Airway epithelial cell (primary cell): ENCODE results near the gene G6PC3. TPM values are rescaled to one million over a fixed set of nuclear protein-coding genes. Genes with fewer than 3 reads are reported as not detected.

ENCODE experiments used
- total RNA-seq: library from RNA; depleted of rRNA; stranded (reverse); fragments of >200 nt; gene quantifications from 2 replicates; pipeline ENCODE4 v1.2.3, GENCODE V29; 2015

Gene G6PC3, protein sequence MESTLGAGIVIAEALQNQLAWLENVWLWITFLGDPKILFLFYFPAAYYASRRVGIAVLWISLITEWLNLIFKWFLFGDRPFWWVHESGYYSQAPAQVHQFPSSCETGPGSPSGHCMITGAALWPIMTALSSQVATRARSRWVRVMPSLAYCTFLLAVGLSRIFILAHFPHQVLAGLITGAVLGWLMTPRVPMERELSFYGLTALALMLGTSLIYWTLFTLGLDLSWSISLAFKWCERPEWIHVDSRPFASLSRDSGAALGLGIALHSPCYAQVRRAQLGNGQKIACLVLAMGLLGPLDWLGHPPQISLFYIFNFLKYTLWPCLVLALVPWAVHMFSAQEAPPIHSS
- total RNA-seq: 35.4 and 50.6 TPM in 2 replicates

DNA sequence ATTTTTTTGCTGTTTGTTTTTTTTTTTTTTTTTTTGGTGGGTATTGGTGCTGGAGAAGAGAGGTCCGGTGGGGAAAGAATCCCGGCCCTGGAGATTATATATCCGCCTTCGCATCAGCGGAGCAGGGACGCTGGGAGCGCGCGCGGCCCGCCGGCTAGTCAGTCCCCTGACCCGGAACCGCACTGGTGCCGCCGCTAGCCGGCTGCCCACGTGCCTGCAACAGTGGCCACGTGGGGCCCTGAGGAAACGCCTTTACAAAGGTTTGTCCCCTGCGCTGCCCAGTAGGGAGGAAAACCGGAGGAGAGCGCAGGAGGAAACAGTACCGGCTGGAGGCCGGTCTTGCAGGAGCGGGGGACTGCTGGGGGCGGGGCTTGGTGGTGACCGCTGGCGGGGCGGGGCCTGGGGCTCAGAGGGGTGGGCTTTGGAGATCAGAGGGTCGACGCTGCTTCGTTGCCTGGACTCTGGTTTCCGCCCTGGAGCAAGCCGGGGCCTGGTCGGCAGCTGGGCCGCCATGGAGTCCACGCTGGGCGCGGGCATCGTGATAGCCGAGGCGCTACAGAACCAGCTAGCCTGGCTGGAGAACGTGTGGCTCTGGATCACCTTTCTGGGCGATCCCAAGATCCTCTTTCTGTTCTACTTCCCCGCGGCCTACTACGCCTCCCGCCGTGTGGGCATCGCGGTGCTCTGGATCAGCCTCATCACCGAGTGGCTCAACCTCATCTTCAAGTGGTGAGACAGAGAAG lies at the start of gene G6PC3:
G6PC3 (plus strand) TSS at position 281 of the 743 bp plus-strand sequence; CDS start at position 512, 231 bp downstream.

DNA sequence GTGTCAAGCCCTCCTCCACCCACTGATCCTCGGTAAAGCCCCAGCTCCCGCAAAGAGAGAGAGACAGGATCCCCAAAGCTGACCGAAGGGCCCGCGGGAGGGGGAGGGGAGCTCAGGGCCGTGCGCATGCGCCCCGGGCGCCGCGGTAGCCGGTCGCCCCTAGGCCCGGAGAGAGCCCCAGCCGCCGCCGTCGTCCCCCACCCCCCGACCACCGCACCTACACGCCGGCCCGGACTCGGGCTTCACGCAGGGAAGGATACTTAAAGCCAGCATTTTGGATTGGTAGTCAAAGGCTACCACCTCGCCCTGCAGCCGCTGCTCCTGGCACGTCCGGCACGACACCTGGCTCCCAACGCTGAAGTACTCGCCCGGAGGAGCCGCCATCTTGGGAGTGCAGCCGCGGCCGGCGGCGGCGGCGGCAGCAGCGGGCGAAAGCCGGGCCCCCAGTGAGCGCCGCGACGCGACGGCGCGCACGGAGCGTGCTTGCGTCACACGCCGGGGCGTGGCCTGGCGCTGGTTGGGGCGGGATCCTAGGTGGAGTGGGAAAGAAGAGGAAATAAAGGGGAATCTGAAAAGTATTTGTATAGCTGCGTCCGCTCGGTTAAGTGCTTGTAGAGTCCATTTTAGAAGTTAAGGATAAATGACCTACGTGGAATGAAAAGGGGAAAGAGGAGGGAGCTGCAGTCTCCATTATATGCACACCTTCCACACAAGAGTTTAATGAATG lies 4.2 kb upstream of the G6PC3 start, which contains the start of gene LSM12:
LSM12 (minus strand) TSS at position 468 of the 727 bp plus-strand sequence; CDS start at position 384, 84 bp downstream.

DNA sequence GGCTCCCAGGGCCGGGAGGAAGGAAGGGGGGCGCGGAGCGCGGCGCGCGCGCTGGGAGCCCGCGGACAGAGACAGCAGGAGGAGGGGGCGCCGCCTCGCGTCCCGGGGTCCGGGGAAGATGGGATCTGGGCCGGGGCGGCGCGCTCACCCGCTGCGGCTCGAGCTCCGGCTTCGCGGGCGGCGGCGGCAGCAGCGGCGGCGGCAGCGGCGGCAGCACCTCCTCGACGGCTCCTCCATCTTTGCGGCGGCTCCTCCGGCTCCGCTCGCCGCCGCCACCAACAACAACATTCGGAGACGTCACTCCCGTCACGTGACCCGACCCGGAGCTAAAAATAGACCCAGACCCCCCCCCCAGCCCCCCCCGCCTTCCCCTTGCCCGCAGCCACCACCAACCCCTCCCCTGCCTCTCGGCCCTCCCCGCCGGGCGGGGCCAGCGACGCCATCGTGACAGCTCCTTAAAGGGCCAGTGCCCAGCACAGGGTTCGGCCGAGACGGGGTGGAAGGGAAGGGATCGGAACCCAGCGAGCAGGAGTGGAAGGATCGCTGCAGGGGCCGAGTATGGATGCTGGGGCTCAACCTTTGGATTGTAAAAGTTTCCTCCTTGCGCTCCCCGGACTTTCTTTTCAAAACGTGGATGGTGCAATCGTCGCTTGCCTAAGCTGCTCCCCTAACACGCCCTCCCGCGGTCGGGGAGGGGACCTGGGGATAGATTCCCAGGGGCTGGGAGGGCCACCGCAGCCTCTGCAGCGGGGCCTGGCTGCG lies 53.0 kb downstream of the G6PC3 start, which contains the start of gene HDAC5:
HDAC5 (minus strand) TSS at position 286 of the 762 bp plus-strand sequence. CDS start 6,126 bp downstream, outside the sequence.

Other genes with a start within 250 kb of the G6PC3 start
- 4.6 and 4.9 TPM in 2 replicates for gene MPP3, start 237.6 kb upstream of the G6PC3 start, total RNA-seq
- gene CD300LG, start 223.6 kb upstream of the G6PC3 start, total RNA-seq: not detected in 2 replicates
- gene MPP2, start 163.2 kb upstream of the G6PC3 start, total RNA-seq: 1.3 and 1.8 TPM in 2 replicates
- gene PPY, start 128.3 kb upstream of the G6PC3 start, total RNA-seq: not detected in 2 replicates
- gene PYY, start 116.8 kb upstream of the G6PC3 start, total RNA-seq: not detected in 2 replicates
- 6.2 and 10.6 TPM in 2 replicates for gene NAGS, start 66.1 kb upstream of the G6PC3 start, total RNA-seq
- 51.8 and 70.0 TPM in 2 replicates for gene TMEM101, start 55.8 kb upstream of the G6PC3 start, total RNA-seq
- 42.0 and 66.4 TPM in 2 replicates for gene LSM12, start 4.1 kb upstream of the G6PC3 start, total RNA-seq
- 35.1 and 54.8 TPM in 2 replicates for gene HDAC5, start 52.9 kb downstream of the G6PC3 start, total RNA-seq
- gene HROB, start 71.2 kb downstream of the G6PC3 start, total RNA-seq: 5.0 and 9.4 TPM in 2 replicates
- not detected in 2 replicates for gene ASB16, start 100.0 kb downstream of the G6PC3 start, total RNA-seq
- gene TMUB2, start 116.2 kb downstream of the G6PC3 start, total RNA-seq: 19.0 and 28.1 TPM in 2 replicates
- gene ATXN7L3, start 129.1 kb downstream of the G6PC3 start, total RNA-seq: 34.2 and 53.6 TPM in 2 replicates
- gene UBTF, start 148.9 kb downstream of the G6PC3 start, total RNA-seq: 41.1 and 42.3 TPM in 2 replicates
- not detected in 2 replicates for gene SLC4A1, start 197.4 kb downstream of the G6PC3 start, total RNA-seq
- gene RUNDC3A, start 237.9 kb downstream of the G6PC3 start, total RNA-seq: 0.92 and 4.3 TPM in 2 replicates